ENCODE results near the gene MCU. TPM values are rescaled to one million over a fixed set of nuclear protein-coding genes. Genes with fewer than 3 reads are reported as not detected.
A peak's percentile ranks its signal among the peaks of the same experiment; 100 is the strongest.
"Not testable (repeated sequence)": the region's sequence is repeated elsewhere in the genome, so short reads cannot be mapped to it uniquely, and the experiment has no call there.

Gene MCU
- 20.0 and 40.5 TPM in 2 replicates for total RNA-seq
- 63.2 and 77.1 TPM in 2 replicates for polyA plus RNA-seq
- polyA plus RNA-seq (2012), result 29.8 and 33.9 TPM in 2 replicates
- 36.5 and 76.0 TPM in 2 replicates for polyA minus RNA-seq (ENCODE audit: low replicate concordance)

GRCh38 chr10:72691863-72692743 is at the start of gene MCU:
TSS of gene MCU (plus strand) at chr10:72692143. CDS start at chr10:72692152, 9 bp downstream.
- peak; percentile 92 to 93 for DNase-seq (ENCODE audit: low read depth in 2 of 2)
- H3K9me3 ChIP-seq (ENCODE audit: control insufficient read depth, insufficient read depth, low read depth, low read length), result no peaks in the 10 kb centered on the region
- no peaks in the 10 kb centered on the region for H3K36me3 ChIP-seq (ENCODE audit: control insufficient read depth, insufficient read depth, low read length)
- TF ChIP-seq, protein P1, sequence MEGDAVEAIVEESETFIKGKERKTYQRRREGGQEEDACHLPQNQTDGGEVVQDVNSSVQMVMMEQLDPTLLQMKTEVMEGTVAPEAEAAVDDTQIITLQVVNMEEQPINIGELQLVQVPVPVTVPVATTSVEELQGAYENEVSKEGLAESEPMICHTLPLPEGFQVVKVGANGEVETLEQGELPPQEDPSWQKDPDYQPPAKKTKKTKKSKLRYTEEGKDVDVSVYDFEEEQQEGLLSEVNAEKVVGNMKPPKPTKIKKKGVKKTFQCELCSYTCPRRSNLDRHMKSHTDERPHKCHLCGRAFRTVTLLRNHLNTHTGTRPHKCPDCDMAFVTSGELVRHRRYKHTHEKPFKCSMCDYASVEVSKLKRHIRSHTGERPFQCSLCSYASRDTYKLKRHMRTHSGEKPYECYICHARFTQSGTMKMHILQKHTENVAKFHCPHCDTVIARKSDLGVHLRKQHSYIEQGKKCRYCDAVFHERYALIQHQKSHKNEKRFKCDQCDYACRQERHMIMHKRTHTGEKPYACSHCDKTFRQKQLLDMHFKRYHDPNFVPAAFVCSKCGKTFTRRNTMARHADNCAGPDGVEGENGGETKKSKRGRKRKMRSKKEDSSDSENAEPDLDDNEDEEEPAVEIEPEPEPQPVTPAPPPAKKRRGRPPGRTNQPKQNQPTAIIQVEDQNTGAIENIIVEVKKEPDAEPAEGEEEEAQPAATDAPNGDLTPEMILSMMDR (conservative IDR thresholded peaks at IDR 0.05 in 1 of 2, IDR thresholded peaks at IDR 0.05 in 1 of 2; ENCODE audit: low read depth in 1 of 2, low read length in 2 of 2), result no peak
- TF ChIP-seq EZH2 (IDR thresholded peaks at IDR 0.05; ENCODE audit: low read length, missing control alignments), result no peak
- H3K9ac ChIP-seq (ENCODE audit: insufficient read depth, low read length), result peak within 1 kb of the TSS; percentile 82
- peaks cover 43% of the 10 kb centered on the region for H3K79me2 ChIP-seq (ENCODE audit: control insufficient read depth, insufficient read depth, low read length)
- peak within 1 kb of the TSS; percentile 77 to 96 (median 87) for H3K4me3 ChIP-seq (replicated peaks in 1 of 4; ENCODE audit: control extremely low read depth in 1 of 4, insufficient read depth in 1 of 4, low read depth in 3 of 4, low read length in 4 of 4)
- no peaks in the 10 kb centered on the region for H3K27me3 ChIP-seq (ENCODE audit: control insufficient read depth, insufficient read depth, low read length)
- no peaks in the 10 kb centered on the region for H4K20me1 ChIP-seq (ENCODE audit: control insufficient read depth, extremely low read depth, insufficient read depth, low read length)
- H3K27ac ChIP-seq (ENCODE audit: insufficient read depth, low read length), result peak within 1 kb of the TSS; percentile 79
- H3K4me1 ChIP-seq (ENCODE audit: control insufficient read depth, extremely low read depth, insufficient read depth, low read length), result peaks cover 9% of the 10 kb centered on the region
- H3K4me2 ChIP-seq (ENCODE audit: extremely low read depth, insufficient read depth, low read length), result peak within 1 kb of the TSS; percentile 87
- peak within 1 kb of the TSS; percentile 81 for H2AFZ ChIP-seq (ENCODE audit: low read length)

GRCh38 chr10:72642318-72642717 is 49.6 kb upstream of the MCU start:
- no peak overlapping the region for H3K27ac ChIP-seq (ENCODE audit: insufficient read depth, low read length)
- H3K4me1 ChIP-seq (ENCODE audit: control insufficient read depth, extremely low read depth, insufficient read depth, low read length), result no peaks in the 10 kb centered on the region
- H3K4me3 ChIP-seq (replicated peaks in 1 of 4; ENCODE audit: control extremely low read depth in 1 of 4, insufficient read depth in 1 of 4, low read depth in 3 of 4, low read length in 4 of 4), result no peak overlapping the region
- no peaks in the 10 kb centered on the region for H3K36me3 ChIP-seq (ENCODE audit: control insufficient read depth, insufficient read depth, low read length)
- H3K9me3 ChIP-seq (ENCODE audit: control insufficient read depth, insufficient read depth, low read depth, low read length), result no peaks in the 10 kb centered on the region
- no peak overlapping the region for H3K9ac ChIP-seq (ENCODE audit: insufficient read depth, low read length)
- H3K79me2 ChIP-seq (ENCODE audit: control insufficient read depth, insufficient read depth, low read length), result no peaks in the 10 kb centered on the region
- H4K20me1 ChIP-seq (ENCODE audit: control insufficient read depth, extremely low read depth, insufficient read depth, low read length), result no peaks in the 10 kb centered on the region
- TF ChIP-seq, protein P1 (conservative IDR thresholded peaks at IDR 0.05 in 1 of 2, IDR thresholded peaks at IDR 0.05 in 1 of 2; ENCODE audit: low read depth in 1 of 2, low read length in 2 of 2), result no peak
- TF ChIP-seq EZH2 (IDR thresholded peaks at IDR 0.05; ENCODE audit: low read length, missing control alignments), result no peak
- no peak overlapping the region for H3K4me2 ChIP-seq (ENCODE audit: extremely low read depth, insufficient read depth, low read length)
- no peak overlapping the region for H2AFZ ChIP-seq (ENCODE audit: low read length)
- H3K27me3 ChIP-seq (ENCODE audit: control insufficient read depth, insufficient read depth, low read length), result no peaks in the 10 kb centered on the region
- DNase-seq (ENCODE audit: low read depth in 2 of 2), result no peak

GRCh38 chr10:72645263-72645858 is 46.6 kb upstream of the MCU start:
- Histone ChIP-seq H3K27ac (ENCODE audit: insufficient read depth, low read length) (no peak overlapping the region), H3K9me3 (ENCODE audit: control insufficient read depth, insufficient read depth, low read depth, low read length) (no peaks in the 10 kb centered on the region), H3K79me2 (ENCODE audit: control insufficient read depth, insufficient read depth, low read length) (no peaks in the 10 kb centered on the region), H3K4me2 (ENCODE audit: extremely low read depth, insufficient read depth, low read length) (no peak overlapping the region), H3K4me1 (ENCODE audit: control insufficient read depth, extremely low read depth, insufficient read depth, low read length) (no peaks in the 10 kb centered on the region), H4K20me1 (ENCODE audit: control insufficient read depth, extremely low read depth, insufficient read depth, low read length) (no peaks in the 10 kb centered on the region), H3K27me3 (ENCODE audit: control insufficient read depth, insufficient read depth, low read length) (no peaks in the 10 kb centered on the region), H3K9ac (ENCODE audit: insufficient read depth, low read length) (no peak overlapping the region), H3K4me3 (replicated peaks in 1 of 4; ENCODE audit: control extremely low read depth in 1 of 4, insufficient read depth in 1 of 4, low read depth in 3 of 4, low read length in 4 of 4) (no peak overlapping the region), H3K36me3 (ENCODE audit: control insufficient read depth, insufficient read depth, low read length) (no peaks in the 10 kb centered on the region), H2AFZ (ENCODE audit: low read length) (no peak overlapping the region)
- no peak for DNase-seq (ENCODE audit: low read depth in 2 of 2)
- TF ChIP-seq EZH2 (IDR thresholded peaks at IDR 0.05; ENCODE audit: low read length, missing control alignments), result no peak
- TF ChIP-seq, protein P1 (conservative IDR thresholded peaks at IDR 0.05 in 1 of 2, IDR thresholded peaks at IDR 0.05 in 1 of 2; ENCODE audit: low read depth in 1 of 2, low read length in 2 of 2), result no peak

GRCh38 chr10:72646971-72647370 is 45.0 kb upstream of the MCU start:
- DNase-seq (ENCODE audit: low read depth in 2 of 2); H3K27me3 ChIP-seq (ENCODE audit: control insufficient read depth, insufficient read depth, low read length); H3K79me2 ChIP-seq (ENCODE audit: control insufficient read depth, insufficient read depth, low read length); H3K27ac ChIP-seq (ENCODE audit: insufficient read depth, low read length); H3K4me3 ChIP-seq (replicated peaks in 1 of 4; ENCODE audit: control extremely low read depth in 1 of 4, insufficient read depth in 1 of 4, low read depth in 3 of 4, low read length in 4 of 4); H3K9me3 ChIP-seq (ENCODE audit: control insufficient read depth, insufficient read depth, low read depth, low read length); H2AFZ ChIP-seq (ENCODE audit: low read length); H3K9ac ChIP-seq (ENCODE audit: insufficient read depth, low read length); H3K4me2 ChIP-seq (ENCODE audit: extremely low read depth, insufficient read depth, low read length); H3K4me1 ChIP-seq (ENCODE audit: control insufficient read depth, extremely low read depth, insufficient read depth, low read length); H4K20me1 ChIP-seq (ENCODE audit: control insufficient read depth, extremely low read depth, insufficient read depth, low read length); H3K36me3 ChIP-seq (ENCODE audit: control insufficient read depth, insufficient read depth, low read length): not testable (repeated sequence)

Data from fibroblast of lung (primary cell).